ENCODE measurements around the gene TMEM263.

TMEM263 gene

DNA sequence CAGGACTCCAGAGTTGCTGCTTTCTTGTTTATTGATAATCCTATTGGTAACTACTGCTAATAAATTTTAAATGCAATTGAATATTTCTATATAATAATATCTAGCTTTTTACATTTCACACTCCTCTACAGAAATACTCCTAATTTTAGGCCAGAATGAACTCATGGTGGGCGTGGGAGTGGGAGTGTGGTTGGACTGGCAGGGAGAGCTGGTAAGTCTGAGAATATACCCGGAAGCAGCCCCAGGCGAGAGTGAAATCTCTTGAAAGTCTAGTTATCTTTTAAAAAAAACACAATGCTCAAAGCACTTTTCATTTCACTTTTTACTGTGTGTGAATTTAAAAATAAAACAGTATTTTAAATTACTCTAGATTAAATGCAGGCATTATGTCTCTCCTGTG, 4.7 kb downstream of the TMEM263 start:
- peaks cover 6% of the 10 kb centered on the region for H3K36me3 ChIP-seq (ENCODE audit: control insufficient read depth, insufficient read depth, low read length)
- DNase-seq (ENCODE audit: extremely low read depth, insufficient read length): no peak
- no peak for TF ChIP-seq CTCF (IDR thresholded peaks at IDR 0.05; ENCODE audit: insufficient read depth, low read length, poor library complexity, severe bottlenecking)
- H3K27me3 ChIP-seq (replicated peaks; ENCODE audit: control insufficient read depth, insufficient read depth, low read length): no peaks in the 10 kb centered on the region
- H3K4me3 ChIP-seq (replicated peaks; ENCODE audit: low read depth, low read length): no peak overlapping the region

GRCh38 chr12:106962286-106962685, 6.6 kb downstream of the TMEM263 start:
- no peaks in the 10 kb centered on the region for H3K27me3 ChIP-seq (replicated peaks; ENCODE audit: control insufficient read depth, insufficient read depth, low read length)
- no peak for DNase-seq (ENCODE audit: extremely low read depth, insufficient read length)
- no peak for TF ChIP-seq CTCF (IDR thresholded peaks at IDR 0.05; ENCODE audit: insufficient read depth, low read length, poor library complexity, severe bottlenecking)
- peaks cover 6% of the 10 kb centered on the region for H3K36me3 ChIP-seq (ENCODE audit: control insufficient read depth, insufficient read depth, low read length)
- no peak overlapping the region for H3K4me3 ChIP-seq (replicated peaks; ENCODE audit: low read depth, low read length)

DNA sequence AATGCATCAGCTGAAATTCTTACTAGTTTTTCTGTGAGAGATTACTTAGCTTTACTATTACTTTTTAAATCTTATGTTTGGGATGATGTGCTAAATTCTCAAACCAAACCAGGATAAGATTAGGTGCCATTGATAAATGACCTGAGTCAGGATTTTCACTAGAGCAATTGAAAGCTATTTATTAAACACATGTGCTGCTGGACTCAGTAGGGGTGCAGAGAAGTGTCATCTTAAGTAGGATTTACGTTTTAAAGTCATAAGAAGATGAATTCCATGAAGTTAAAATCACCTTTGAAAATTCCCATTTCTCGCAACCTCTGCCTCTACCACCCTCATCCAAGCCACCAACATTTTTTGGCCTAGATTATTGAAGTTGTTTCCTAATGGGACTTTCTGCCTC, 8.8 kb downstream of the TMEM263 start:
- Histone ChIP-seq H3K27me3 (replicated peaks; ENCODE audit: control insufficient read depth, insufficient read depth, low read length) (no peaks in the 10 kb centered on the region), H3K36me3 (ENCODE audit: control insufficient read depth, insufficient read depth, low read length) (peaks cover 6% of the 10 kb centered on the region; the same call in 1 of the 2 replicates), H3K4me3 (replicated peaks; ENCODE audit: low read depth, low read length) (no peak overlapping the region)
- no peak for TF ChIP-seq CTCF (IDR thresholded peaks at IDR 0.05; ENCODE audit: insufficient read depth, low read length, poor library complexity, severe bottlenecking)
- no peak for DNase-seq (ENCODE audit: extremely low read depth, insufficient read length)

GRCh38 chr12:106971065-106971464, 15.4 kb downstream of the TMEM263 start:
- H3K36me3 ChIP-seq (ENCODE audit: control insufficient read depth, insufficient read depth, low read length): peaks cover 4% of the 10 kb centered on the region
- DNase-seq (ENCODE audit: extremely low read depth, insufficient read length): no peak
- H3K27me3 ChIP-seq (replicated peaks; ENCODE audit: control insufficient read depth, insufficient read depth, low read length): no peaks in the 10 kb centered on the region
- no peak for TF ChIP-seq CTCF (IDR thresholded peaks at IDR 0.05; ENCODE audit: insufficient read depth, low read length, poor library complexity, severe bottlenecking)
- no peak overlapping the region for H3K4me3 ChIP-seq (replicated peaks; ENCODE audit: low read depth, low read length)

DNA sequence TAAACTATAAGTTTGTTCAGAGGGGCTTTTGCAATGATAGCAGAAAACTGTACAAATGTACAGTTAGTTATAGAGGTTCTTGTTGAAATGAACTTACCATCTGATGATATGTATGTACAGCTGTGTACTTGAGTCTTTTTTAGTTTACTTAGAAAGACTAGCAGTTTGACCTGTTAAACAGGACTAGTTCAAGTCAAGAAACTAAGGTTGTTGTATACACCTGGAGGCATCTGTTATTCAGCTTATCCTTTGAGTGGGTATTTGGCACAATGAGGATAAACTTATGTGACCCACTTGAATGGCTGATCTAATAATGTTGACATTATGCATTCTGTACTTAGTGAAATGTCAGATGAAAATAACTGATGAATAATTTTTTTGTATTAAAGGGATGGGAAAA, 17.8 kb downstream of the TMEM263 start:
- Histone ChIP-seq H3K36me3 (ENCODE audit: control insufficient read depth, insufficient read depth, low read length) (peaks cover 4% of the 10 kb centered on the region), H3K27me3 (replicated peaks; ENCODE audit: control insufficient read depth, insufficient read depth, low read length) (no peaks in the 10 kb centered on the region), H3K4me3 (replicated peaks; ENCODE audit: low read depth, low read length) (no peak overlapping the region)
- no peak for DNase-seq (ENCODE audit: extremely low read depth, insufficient read length)
- no peak for TF ChIP-seq CTCF (IDR thresholded peaks at IDR 0.05; ENCODE audit: insufficient read depth, low read length, poor library complexity, severe bottlenecking)

DNA sequence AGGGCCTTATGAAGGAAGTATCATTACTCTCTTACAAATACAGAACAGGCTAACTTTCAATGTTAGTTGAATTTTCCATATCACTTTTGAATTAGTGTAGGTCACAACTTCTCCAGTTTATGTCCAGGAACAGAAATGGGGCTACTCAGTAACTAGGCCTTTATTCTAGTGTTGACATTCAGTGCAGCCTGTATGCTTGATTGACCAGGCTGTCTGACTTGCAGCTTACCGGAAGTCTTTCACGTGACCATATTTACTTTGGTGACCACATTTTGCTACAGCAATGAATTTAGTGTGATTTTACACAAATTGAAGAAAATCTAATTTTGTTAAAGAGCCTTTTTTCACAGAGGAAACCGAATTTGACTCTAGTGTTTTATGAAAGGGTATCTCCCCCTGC, 18.8 kb downstream of the TMEM263 start:
- H3K36me3 ChIP-seq (ENCODE audit: control insufficient read depth, insufficient read depth, low read length): peaks cover 4% of the 10 kb centered on the region
- H3K4me3 ChIP-seq (replicated peaks; ENCODE audit: low read depth, low read length): no peak overlapping the region
- no peak for TF ChIP-seq CTCF (IDR thresholded peaks at IDR 0.05; ENCODE audit: insufficient read depth, low read length, poor library complexity, severe bottlenecking)
- H3K27me3 ChIP-seq (replicated peaks; ENCODE audit: control insufficient read depth, insufficient read depth, low read length): no peaks in the 10 kb centered on the region
- DNase-seq (ENCODE audit: extremely low read depth, insufficient read length): no peak

All from GM06990 (cell line).